SK-N-MC (cell line): Measurements from ENCODE around the gene PLA2G4B.
A peak's percentile ranks its signal among the peaks of the same experiment; 100 is the strongest.

Source experiments
- DNase-seq: peaks from one replicate; pipeline ENCODE4 v3.0.0-alpha.2; 2011; ENCODE audit warnings: low read depth, low spot score
- H3K27ac ChIP-seq: fragments of 200-600 bp; sonication (generic); 2 replicates; pipeline ENCODE4 v1.5.1; 2016; ENCODE audit warnings: mixed run types
- H3K36me3 ChIP-seq: fragments of 200-600 bp; sonication (generic); 2 replicates; pipeline ENCODE4 v1.6.1; 2017; ENCODE audit warnings: antibody characterized with exemption, low read length, mixed read lengths; ENCODE audit not compliant: insufficient read depth
- H3K4me3 ChIP-seq: fragments of 200-600 bp; sonication (generic); 2 replicates; pipeline ENCODE4 v1.5.1; 2016
- H3K9ac ChIP-seq: fragments of 200-600 bp; sonication (generic); 2 replicates; pipeline ENCODE4 v1.8.0; 2017; ENCODE audit warnings: mixed run types, mixed read lengths; ENCODE audit not compliant: insufficient read length
- H3K9me3 ChIP-seq: fragments of 200-600 bp; sonication (generic); 2 replicates; pipeline ENCODE4 v1.6.1; 2017; ENCODE audit warnings: low read depth, mild to moderate bottlenecking, antibody characterized with exemption, low read length, moderate library complexity, mixed read lengths
- EZH2 ChIP-seq: fragments of 200-600 bp; sonication (generic); IDR thresholded peaks from one replicate; pipeline ENCODE4 v1.6.1; 2017; ENCODE audit warnings: antibody characterized with exemption
- FOXP2 ChIP-seq: optimal IDR thresholded peaks from 2 replicates; pipeline ENCODE3; 2011; ENCODE audit warnings: mild to moderate bottlenecking, moderate library complexity; ENCODE audit not compliant: insufficient read depth; ENCODE audit errors: extremely low read length, control extremely low read depth
- POLR2AphosphoS5 ChIP-seq: IDR thresholded peaks from 2 replicates; pipeline ENCODE4 v1.6.1; 2012; ENCODE audit warnings: mild to moderate bottlenecking, low read depth, low read length, borderline replicate concordance

The PLA2G4B gene

GRCh38 chr15:41804916-41805666 is 33.6 kb upstream of the PLA2G4B start:
- Histone ChIP-seq H3K36me3 (no peaks in the 10 kb centered on the region), H3K9me3 (no peaks in the 10 kb centered on the region), H3K27ac (no peak overlapping the region), H3K9ac (no peak overlapping the region), H3K4me3 (no peak overlapping the region)
- no peak for DNase-seq
- no peak for TF ChIP-seq FOXP2
- TF ChIP-seq EZH2 = no peak
- no peak for TF ChIP-seq POLR2AphosphoS5

GRCh38 chr15:41805711-41806110 is 32.9 kb upstream of the PLA2G4B start:
- Histone ChIP-seq H3K27ac (no peak overlapping the region), H3K9ac (no peak overlapping the region), H3K4me3 (no peak overlapping the region), H3K36me3 (no peaks in the 10 kb centered on the region), H3K9me3 (no peaks in the 10 kb centered on the region)
- no peak for DNase-seq
- no peak for TF ChIP-seq FOXP2
- no peak for TF ChIP-seq POLR2AphosphoS5
- no peak for TF ChIP-seq EZH2

- H3K27ac ChIP-seq = no peak overlapping the region
- no peak overlapping the region for H3K9ac ChIP-seq
- no peak for DNase-seq
- TF ChIP-seq EZH2 = no peak
- no peak for TF ChIP-seq FOXP2
- no peak for TF ChIP-seq POLR2AphosphoS5
- no peaks in the 10 kb centered on the region for H3K36me3 ChIP-seq
- no peaks in the 10 kb centered on the region for H3K9me3 ChIP-seq
- no peak overlapping the region for H3K4me3 ChIP-seq
Measured at GRCh38 chr15:41806291-41807181, 32.1 kb upstream of the PLA2G4B start.

GRCh38 chr15:41809121-41809520 is 29.5 kb upstream of the PLA2G4B start:
- H3K9me3 ChIP-seq = no peaks in the 10 kb centered on the region
- DNase-seq = no peak
- H3K27ac ChIP-seq = no peak overlapping the region
- H3K9ac ChIP-seq = no peak overlapping the region
- no peak for TF ChIP-seq EZH2
- no peak for TF ChIP-seq POLR2AphosphoS5
- TF ChIP-seq FOXP2 = no peak
- no peak overlapping the region for H3K4me3 ChIP-seq
- H3K36me3 ChIP-seq = no peaks in the 10 kb centered on the region

- H3K36me3 ChIP-seq = no peaks in the 10 kb centered on the region
- H3K4me3 ChIP-seq = no peak overlapping the region
- DNase-seq = no peak
- H3K9ac ChIP-seq = no peak overlapping the region
- TF ChIP-seq FOXP2 (no peak), EZH2 (no peak), POLR2AphosphoS5 (no peak)
- H3K9me3 ChIP-seq = no peaks in the 10 kb centered on the region
- no peak overlapping the region for H3K27ac ChIP-seq
Measured at GRCh38 chr15:41809526-41810220, 29.0 kb upstream of the PLA2G4B start.

GRCh38 chr15:41810651-41811431 is 27.8 kb upstream of the PLA2G4B start:
- TF ChIP-seq POLR2AphosphoS5 (no peak), EZH2 (no peak), FOXP2 (no peak)
- no peak for DNase-seq
- no peak overlapping the region for H3K9ac ChIP-seq
- H3K27ac ChIP-seq = no peak overlapping the region
- H3K4me3 ChIP-seq = no peak overlapping the region
- no peaks in the 10 kb centered on the region for H3K36me3 ChIP-seq
- no peaks in the 10 kb centered on the region for H3K9me3 ChIP-seq

- H3K9me3 ChIP-seq = no peaks in the 10 kb centered on the region
- DNase-seq = peak; percentile 20
- H3K27ac ChIP-seq = no peak overlapping the region
- no peak overlapping the region for H3K9ac ChIP-seq
- TF ChIP-seq EZH2 (no peak), POLR2AphosphoS5 (no peak), FOXP2 (no peak)
- H3K36me3 ChIP-seq = no peaks in the 10 kb centered on the region
- H3K4me3 ChIP-seq = no peak overlapping the region
Measured at GRCh38 chr15:41811432-41812195, 27.0 kb upstream of the PLA2G4B start.
